GM21423 (cell line): ENCODE data around the gene ADA.

ENCODE experiments used
- ATAC-seq: cut with Tn5 transposase; IDR thresholded peaks from one replicate; pipeline ENCODE4 v1.9.1; 2021; ENCODE audit warnings: mild to moderate bottlenecking, moderate library complexity; ENCODE audit not compliant: unreplicated experiment

The ADA gene

GRCh38 chr20:44583157-44583556, 68.3 kb downstream of the ADA start:
- ATAC-seq, result no peak

DNA sequence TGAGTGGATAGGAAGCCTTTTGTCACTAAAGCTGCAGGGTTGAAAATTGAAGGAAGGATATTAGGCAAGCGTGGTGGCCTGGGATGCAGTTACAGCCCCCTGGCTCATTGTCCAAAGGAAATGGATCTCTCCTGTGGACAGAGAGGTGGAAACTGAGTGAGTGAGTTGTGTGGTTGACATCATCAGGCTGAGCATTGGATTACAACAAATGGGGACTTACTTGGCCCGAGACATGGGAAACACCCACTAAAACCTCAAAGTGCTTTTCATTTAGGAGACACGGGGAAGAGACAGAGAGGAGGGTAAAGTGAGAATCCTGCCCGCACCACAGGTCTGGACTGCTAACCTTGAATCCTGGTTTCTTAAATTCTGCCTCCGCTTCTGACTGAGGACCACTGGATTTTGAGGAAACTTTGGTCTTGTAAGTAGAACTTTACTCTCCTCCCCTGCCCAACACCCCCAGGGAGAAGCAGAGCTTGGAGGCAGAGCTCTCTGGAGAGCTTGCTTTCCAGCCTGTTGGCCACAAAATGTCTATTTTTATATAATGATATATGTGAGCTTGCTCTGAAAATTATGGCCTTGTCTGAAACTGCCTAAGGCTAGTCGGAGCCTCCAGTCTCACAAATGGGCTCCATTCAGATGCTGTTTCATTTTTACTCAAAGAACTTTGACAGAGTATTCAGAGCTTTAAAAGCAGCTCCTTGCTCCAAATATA, 69.0 kb downstream of the ADA start, which contains the start of gene PKIG:
TSS of gene PKIG (plus strand) at position 269 of the 715 bp plus-strand sequence. CDS start 31,978 bp downstream, outside the sequence.
- no peak for ATAC-seq

DNA sequence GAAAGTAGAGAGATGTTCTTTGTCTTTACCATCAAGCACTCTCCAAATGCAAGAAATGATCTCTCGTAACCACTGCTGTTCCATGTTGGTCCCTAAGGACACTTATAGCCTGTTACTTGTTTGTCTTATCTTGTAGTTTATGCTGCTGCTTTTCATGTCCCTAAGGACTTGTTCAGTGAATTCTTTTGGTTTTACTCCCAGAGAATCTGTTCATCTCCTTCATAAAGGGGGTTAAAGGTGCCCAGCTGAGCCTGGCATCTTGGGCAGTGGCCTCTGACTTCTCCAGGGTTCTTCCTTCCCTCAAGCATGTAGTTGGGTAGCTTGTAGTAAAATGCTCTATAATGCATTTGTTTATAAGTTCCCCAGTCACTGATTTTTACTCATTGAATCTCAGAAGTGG, 70.0 kb downstream of the ADA start:
- no peak for ATAC-seq

- ATAC-seq, result no peak
These were observed 70.8 kb downstream of the ADA start for GRCh38 chr20:44580581-44581268.

- no peak for ATAC-seq
These were observed 72.0 kb downstream of the ADA start for GRCh38 chr20:44579313-44580081.

DNA sequence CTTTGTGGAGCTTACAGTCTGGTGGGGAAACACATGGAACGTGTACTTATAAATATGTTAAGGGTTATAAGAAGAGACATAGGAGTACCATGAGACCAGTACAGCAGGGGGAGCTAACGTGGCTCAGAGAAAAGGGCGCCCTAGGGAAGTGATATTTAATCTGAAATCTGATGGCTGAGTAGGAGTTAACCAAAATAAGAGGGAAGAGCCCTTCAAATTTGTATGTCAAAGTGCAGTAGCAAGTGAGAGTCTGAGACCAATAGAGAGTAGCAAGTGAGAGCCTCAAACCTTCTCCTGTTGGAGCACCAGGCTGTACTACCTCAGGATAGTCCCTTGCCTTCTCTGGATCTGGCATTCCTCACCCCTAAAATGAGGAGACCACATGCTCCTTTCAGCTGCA, 75.2 kb downstream of the ADA start:
- no peak for ATAC-seq

- ATAC-seq, result no peak
These were observed 77.1 kb downstream of the ADA start for GRCh38 chr20:44574372-44574771.

GRCh38 chr20:44573501-44573869, 78.0 kb downstream of the ADA start:
- ATAC-seq, result no peak

DNA sequence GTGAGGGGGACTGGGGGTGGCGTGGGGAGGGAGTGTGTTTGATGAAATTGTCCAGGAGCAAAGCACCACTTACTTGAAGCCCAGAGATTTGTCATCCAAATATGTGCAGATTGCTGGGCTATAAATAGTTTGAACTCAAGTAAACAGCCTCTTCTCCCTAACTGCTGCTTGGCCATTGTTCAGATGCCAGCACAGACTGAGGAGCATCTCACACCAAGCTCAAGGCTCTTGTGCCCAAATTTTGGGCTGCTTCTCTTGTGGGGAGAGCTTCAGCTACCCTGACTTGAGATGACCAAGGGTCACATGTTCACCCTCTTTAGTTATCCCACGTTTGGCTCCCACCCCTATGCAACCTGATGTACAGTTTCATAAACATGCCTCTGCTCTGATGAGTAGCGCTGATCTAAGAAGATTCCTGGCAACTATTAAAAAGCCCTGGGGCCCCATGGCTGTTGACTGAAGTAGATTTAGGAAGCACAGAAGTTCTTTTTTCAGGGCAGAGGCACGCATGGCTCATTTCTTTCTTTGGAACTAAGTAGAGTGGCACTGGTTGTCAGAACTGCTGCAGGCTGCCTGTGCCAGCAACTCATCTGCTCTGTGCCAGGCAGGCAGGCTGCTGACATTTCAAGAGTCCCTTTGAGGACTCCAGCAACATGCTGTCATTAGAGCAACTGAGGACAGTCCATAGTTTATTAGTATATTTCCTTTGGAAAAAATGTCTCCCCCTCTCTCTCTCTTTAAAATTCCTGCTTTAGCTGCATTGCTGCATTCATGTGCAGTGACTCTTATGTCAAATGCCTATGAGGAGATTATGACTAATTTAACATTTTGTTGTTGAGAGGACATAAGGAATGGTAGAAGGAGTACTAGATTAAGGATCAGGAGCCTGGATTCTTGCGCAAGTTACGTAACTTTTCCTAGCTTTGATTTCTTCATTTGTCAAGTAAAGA, 78.7 kb downstream of the ADA start:
- no peak for ATAC-seq

GRCh38 chr20:44571362-44571988, 80.0 kb downstream of the ADA start:
- ATAC-seq, result no peak

- no peak for ATAC-seq
These were observed 81.1 kb downstream of the ADA start for GRCh38 chr20:44570367-44570766.
